Activated T-helper 1 cell treated with anti-CD3 and anti-CD28 coated beads, Interleukin-2, amount 50 U/mL, for 16 hours (primary cell): Measurements from ENCODE around the gene SECISBP2.
"Not testable (repeated sequence)": the region's sequence is repeated elsewhere in the genome, so short reads cannot be mapped to it uniquely, and the experiment has no call there.

Source experiments
- DNase-seq, 2 donors: peaks; one replicate each; pipeline ENCODE4 v3.0.0-alpha.2; 2020; ENCODE audit warnings: low read depth in 1 of 2, low spot score in 1 of 2

Gene SECISBP2, protein sequence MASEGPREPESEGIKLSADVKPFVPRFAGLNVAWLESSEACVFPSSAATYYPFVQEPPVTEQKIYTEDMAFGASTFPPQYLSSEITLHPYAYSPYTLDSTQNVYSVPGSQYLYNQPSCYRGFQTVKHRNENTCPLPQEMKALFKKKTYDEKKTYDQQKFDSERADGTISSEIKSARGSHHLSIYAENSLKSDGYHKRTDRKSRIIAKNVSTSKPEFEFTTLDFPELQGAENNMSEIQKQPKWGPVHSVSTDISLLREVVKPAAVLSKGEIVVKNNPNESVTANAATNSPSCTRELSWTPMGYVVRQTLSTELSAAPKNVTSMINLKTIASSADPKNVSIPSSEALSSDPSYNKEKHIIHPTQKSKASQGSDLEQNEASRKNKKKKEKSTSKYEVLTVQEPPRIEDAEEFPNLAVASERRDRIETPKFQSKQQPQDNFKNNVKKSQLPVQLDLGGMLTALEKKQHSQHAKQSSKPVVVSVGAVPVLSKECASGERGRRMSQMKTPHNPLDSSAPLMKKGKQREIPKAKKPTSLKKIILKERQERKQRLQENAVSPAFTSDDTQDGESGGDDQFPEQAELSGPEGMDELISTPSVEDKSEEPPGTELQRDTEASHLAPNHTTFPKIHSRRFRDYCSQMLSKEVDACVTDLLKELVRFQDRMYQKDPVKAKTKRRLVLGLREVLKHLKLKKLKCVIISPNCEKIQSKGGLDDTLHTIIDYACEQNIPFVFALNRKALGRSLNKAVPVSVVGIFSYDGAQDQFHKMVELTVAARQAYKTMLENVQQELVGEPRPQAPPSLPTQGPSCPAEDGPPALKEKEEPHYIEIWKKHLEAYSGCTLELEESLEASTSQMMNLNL

DNA sequence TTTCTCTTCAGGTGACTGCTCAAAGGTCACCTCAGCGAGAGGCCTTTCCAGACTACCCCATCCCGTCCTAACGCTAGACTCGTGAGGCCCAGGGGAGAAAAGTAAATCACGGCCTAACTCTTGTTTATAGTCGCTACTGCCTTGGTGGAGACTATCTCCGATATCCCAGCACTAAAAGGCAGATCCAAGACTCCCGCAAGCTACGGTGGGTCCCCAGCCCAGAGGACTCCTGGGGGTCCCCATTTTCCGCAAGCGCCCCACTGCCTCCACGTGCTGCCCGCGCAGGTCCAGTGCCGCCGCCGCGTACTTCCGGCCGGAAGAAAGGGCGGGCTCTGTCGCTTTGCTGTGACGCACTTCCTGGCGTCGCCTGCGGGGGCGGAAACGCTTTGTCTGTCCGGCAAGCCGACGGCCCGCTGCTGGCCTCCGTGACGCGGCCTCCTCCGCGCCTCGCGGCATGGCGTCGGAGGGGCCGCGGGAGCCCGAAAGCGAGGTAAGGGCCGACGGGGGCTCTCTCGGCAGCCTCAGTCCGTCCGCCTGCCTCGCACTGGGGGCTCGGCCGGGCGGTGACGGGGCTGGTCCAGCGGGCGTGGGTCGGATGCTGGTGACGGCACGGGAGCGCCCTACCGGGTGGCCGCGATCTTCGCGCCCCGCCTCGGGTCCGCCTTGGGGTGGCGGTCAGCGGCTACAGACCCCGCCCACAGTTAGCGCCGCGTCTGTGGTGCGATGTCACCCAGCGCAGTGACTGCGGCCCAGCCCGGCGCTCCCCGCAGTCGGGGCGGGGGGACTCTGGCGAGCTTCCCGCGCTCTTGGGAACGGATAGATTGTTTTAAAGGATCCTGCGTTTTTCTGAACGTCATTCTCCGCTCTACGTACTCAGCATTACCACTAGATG lies at the start of gene SECISBP2:
Gene SECISBP2, plus strand, starts transcription at position 378 of the 892 bp plus-strand sequence. Its CDS starts 77 bp downstream, at position 455.
- peak; percentile 86 to 91 for DNase-seq

GRCh38 chr9:89273528-89274279 lies 44.6 kb upstream of the SECISBP2 start:
- DNase-seq, result no peak

- DNase-seq, result no peak
Observed at GRCh38 chr9:89274838-89275237, 43.5 kb upstream of the SECISBP2 start.

DNA sequence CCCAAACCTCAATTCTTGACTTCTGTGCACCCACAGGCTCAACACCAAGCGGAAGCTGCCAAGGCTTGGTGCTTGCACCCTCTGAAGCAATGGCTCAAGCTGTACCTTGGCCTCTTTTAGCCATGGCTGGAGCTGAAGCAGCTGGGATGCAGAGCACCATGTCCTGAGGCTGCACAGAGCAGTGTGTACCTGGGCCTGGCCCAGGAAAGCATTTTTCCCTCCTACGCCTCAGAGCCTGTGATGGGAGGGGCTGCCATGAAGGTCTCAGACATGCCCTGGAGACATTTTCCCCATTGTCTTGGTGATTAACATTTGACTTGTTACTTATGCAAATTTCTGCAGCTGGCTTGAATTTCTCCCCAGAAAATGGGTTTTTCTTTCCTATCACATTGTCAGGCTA lies 42.3 kb upstream of the SECISBP2 start:
- DNase-seq, result not testable (repeated sequence)

GRCh38 chr9:89277043-89277442 lies 41.3 kb upstream of the SECISBP2 start:
- no peak for DNase-seq

GRCh38 chr9:89277454-89277853 lies 40.8 kb upstream of the SECISBP2 start:
- no peak for DNase-seq

DNA sequence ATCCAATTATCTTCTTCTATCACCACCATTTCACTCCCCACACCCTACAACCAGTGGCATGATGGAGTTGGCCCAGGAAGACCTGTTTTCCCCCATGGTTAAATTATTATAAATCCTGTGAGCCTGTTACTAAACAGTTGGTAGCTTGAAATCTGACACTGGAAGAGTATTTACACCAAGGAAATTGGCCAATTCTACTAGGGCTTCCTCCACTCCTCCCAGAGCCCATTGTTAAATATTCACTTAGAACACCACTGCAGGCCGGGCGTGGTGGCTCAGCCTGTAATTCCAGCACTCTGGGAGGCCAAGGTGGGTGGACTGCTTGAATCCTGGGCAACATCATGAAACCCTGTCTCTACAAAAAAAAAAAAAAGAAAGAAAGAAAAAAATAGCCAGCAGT lies 39.7 kb upstream of the SECISBP2 start:
- no peak for DNase-seq

- no peak for DNase-seq
Observed at GRCh38 chr9:89278997-89279739, 39.1 kb upstream of the SECISBP2 start.

- DNase-seq, result no peak
Observed at GRCh38 chr9:89281106-89281505, 37.2 kb upstream of the SECISBP2 start.

DNA sequence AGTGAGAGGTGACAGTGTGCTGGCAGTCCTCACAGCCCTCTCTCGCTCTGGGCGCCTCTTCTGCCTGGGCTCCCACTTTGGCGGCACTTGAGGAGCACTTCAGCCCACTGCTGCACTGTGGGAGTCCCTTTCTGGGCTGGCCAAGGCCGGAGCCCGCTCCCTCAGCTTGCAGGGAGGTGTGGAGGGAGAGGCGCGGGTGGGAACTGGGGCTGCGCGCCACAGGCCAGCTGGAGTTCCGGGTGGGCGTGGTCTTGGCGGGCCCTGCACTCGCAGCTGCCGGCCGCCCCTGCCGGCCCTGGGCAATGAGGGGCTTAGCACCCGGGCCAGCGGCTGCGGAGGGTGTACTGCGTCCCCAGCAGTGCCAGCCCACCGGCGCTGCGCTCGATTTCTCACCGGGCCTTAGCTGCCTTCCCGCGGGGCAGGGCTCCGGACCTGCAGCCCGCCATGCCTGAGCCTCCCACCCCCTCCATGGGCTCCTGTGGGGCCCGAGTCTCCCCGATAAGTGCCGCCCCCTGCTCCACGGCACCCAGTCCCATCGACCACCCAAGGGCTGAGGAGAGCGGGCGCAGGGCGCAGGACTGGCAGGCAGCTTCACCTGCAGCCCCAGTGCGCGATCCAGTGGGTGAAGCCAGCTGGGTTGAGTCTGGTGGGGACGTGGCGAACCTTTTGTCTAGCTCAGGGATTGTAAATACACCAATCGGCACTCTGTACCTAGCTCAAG lies 35.9 kb upstream of the SECISBP2 start:
- DNase-seq, result not testable (repeated sequence)

DNA sequence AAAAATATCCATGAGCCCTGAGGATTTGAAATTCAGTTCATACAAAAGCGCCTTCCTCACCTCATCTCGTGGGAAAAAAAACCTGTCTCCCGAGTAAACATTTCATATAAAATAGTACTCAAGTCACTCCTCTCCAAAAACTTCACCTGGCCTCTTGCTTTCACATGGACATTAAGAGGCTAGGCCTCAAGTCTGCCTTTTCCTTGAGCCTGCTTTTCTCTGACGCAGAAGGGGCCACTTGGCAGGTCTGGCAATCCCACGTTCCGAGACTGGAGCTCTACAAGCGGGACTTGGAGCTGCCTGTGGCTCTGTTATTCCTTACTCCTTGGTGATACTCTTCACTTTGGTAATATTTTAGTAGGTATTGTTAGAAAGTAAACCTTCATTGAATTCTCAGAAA lies 34.2 kb upstream of the SECISBP2 start:
- DNase-seq, result no peak

DNA sequence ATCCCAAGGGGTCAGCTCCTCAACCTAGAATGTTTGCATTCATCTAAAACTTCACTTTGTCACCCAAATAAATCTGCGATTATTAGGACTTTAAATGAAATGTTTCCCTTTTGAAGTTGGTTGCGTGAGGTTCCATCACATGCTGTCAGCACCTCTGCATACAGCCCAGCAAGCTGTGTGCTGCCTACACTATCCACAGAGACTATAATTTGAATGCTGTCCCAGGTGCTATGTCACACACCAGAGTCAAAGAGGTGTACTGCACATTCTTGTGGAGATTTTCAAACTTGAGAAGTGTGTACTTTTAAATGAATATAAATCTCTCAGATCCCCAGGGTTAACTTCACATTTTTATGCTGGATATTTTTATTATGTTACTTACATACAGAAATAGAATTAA lies 26.6 kb upstream of the SECISBP2 start:
- DNase-seq, result no peak

DNA sequence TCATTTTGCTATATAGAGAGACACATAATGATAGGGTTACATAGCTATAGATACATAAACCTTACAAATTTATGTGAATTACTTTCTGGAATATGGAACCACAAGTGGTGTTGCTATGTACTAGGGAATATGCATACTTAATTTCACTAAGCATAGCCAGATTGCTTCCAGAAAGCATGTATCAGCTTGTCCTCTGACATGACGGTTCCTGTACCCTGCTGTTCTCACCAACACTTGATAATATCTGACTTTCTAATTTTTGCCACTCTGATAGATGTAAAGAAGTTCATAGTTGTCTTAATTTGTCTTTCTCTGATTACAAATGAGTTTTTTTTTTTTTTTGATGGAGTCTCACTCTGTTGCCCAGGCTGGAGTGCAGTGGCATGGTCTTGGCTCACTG lies 25.3 kb upstream of the SECISBP2 start:
- DNase-seq, result no peak

- no peak for DNase-seq
Observed at GRCh38 chr9:89295400-89295799, 22.9 kb upstream of the SECISBP2 start.

GRCh38 chr9:89301996-89302395 lies 16.3 kb upstream of the SECISBP2 start:
- DNase-seq, result not testable (repeated sequence)

DNA sequence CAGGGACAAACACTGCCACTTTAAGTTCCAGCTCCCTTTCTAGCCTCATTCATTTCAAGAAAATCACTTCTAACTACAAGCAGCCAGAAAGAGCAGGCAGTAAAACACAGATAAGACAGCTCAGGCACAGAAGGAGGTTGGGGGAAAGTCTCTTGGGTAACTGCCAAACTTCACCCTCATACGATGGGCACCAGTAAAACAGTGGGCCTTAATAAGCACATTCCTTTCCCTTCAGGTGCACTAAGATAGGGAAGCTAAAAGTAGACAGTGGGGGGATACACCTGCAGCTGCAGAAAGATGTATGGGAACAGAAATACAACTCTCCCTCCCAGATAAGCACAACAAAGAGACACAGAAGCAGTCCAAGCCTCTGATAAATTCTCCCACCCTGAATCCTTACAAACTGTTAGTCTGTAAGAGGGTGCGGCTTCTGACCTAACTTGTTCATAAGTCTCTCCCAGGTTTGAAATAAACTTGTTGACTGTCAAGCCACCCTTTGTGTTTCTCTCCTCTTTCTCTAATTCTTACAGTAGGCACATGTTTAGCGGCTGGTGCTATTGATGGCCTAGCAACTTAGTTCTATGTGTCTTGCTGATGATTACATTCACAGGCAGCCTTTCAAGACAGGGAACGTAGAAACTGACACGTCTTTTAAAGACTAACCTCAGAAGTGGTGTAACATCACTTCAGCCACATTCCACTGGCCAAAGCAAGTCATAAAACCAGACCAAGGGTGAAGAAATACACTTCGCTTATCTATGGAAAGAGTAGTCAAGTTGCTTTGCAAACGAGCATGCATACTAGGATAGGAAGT lies 14.1 kb upstream of the SECISBP2 start:
- no peak for DNase-seq

DNA sequence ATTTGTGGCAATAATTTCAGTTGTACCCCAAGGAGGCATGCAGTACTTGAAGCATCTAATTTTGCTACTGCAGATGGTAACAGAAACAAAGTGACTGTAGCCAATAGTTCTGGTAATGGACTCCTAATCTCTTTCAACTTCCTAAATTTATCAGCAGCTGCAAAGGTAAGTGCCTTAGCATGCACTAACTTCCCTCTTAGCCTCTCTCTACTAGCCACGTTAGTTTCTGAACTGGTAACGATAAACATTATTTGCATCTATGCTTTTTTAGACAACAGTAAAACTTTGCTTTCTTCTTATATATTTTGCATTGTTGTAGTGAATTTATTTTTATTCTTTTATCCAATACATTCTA lies 13.5 kb upstream of the SECISBP2 start:
- no peak for DNase-seq

GRCh38 chr9:89305868-89306267 lies 12.4 kb upstream of the SECISBP2 start:
- DNase-seq, result no peak
